Activated naive CD8-positive, alpha-beta T cell (primary cell): ENCODE results near the gene AKNAD1.

Experiments
- H3K27ac Mint-ChIP-seq: one replicate; pipeline ENCODE4 v1.8.0; 2021; ENCODE audit warnings: mixed read lengths
- H3K27me3 Mint-ChIP-seq: one replicate; pipeline ENCODE4 v1.8.0; 2021; ENCODE audit warnings: mixed read lengths
- H3K36me3 Mint-ChIP-seq: one replicate; pipeline ENCODE4 v1.8.0; 2021; ENCODE audit warnings: mixed read lengths
- H3K4me1 Mint-ChIP-seq: one replicate; pipeline ENCODE4 v1.8.0; 2021; ENCODE audit warnings: low read depth, mixed read lengths
- H3K4me3 Mint-ChIP-seq: one replicate; pipeline ENCODE4 v1.8.0; 2021; ENCODE audit warnings: mild to moderate bottlenecking, mixed read lengths
- H3K9me3 Mint-ChIP-seq: one replicate; pipeline ENCODE4 v1.8.0; 2021; ENCODE audit warnings: low read depth, mixed read lengths

The AKNAD1 gene

GRCh38 chr1:108852221-108852975 is 4.5 kb downstream of the AKNAD1 start:
- Mint-ChIP-seq H3K9me3 (no peaks in the 10 kb centered on the region), H3K4me3 (no peak overlapping the region), H3K27ac (no peak overlapping the region), H3K36me3 (no peaks in the 10 kb centered on the region), H3K4me1 (peaks cover 5% of the 10 kb centered on the region), H3K27me3 (peaks cover 8% of the 10 kb centered on the region)

- Mint-ChIP-seq H3K9me3 (no peaks in the 10 kb centered on the region), H3K4me3 (no peak overlapping the region), H3K4me1 (peaks cover 5% of the 10 kb centered on the region), H3K27me3 (peaks cover 8% of the 10 kb centered on the region), H3K27ac (no peak overlapping the region), H3K36me3 (no peaks in the 10 kb centered on the region)
Measured at GRCh38 chr1:108851567-108851966, 5.3 kb downstream of the AKNAD1 start.

- Mint-ChIP-seq H3K36me3 (no peaks in the 10 kb centered on the region), H3K27ac (no peak overlapping the region), H3K9me3 (no peaks in the 10 kb centered on the region), H3K4me1 (peaks cover 5% of the 10 kb centered on the region), H3K4me3 (no peak overlapping the region), H3K27me3 (peaks cover 8% of the 10 kb centered on the region)
Measured at GRCh38 chr1:108850929-108851328, 6.0 kb downstream of the AKNAD1 start.

- Mint-ChIP-seq H3K9me3 (no peaks in the 10 kb centered on the region), H3K4me3 (no peak overlapping the region), H3K36me3 (no peaks in the 10 kb centered on the region), H3K27ac (no peak overlapping the region), H3K4me1 (peaks cover 5% of the 10 kb centered on the region), H3K27me3 (peaks cover 1% of the 10 kb centered on the region)
Measured at GRCh38 chr1:108848806-108849205, 8.1 kb downstream of the AKNAD1 start.

- H3K36me3 Mint-ChIP-seq: no peaks in the 10 kb centered on the region
- H3K27ac Mint-ChIP-seq: no peak overlapping the region
- H3K9me3 Mint-ChIP-seq: no peaks in the 10 kb centered on the region
- peaks cover 2% of the 10 kb centered on the region for H3K4me1 Mint-ChIP-seq
- H3K27me3 Mint-ChIP-seq: peaks cover 1% of the 10 kb centered on the region
- H3K4me3 Mint-ChIP-seq: no peak overlapping the region
Measured at GRCh38 chr1:108847494-108847893, 9.4 kb downstream of the AKNAD1 start.

GRCh38 chr1:108845991-108846390 is 10.9 kb downstream of the AKNAD1 start:
- H3K4me3 Mint-ChIP-seq: no peak overlapping the region
- H3K9me3 Mint-ChIP-seq: no peaks in the 10 kb centered on the region
- no peaks in the 10 kb centered on the region for H3K4me1 Mint-ChIP-seq
- H3K27ac Mint-ChIP-seq: no peak overlapping the region
- H3K27me3 Mint-ChIP-seq: peaks cover 1% of the 10 kb centered on the region
- H3K36me3 Mint-ChIP-seq: no peaks in the 10 kb centered on the region

GRCh38 chr1:108845446-108845845 is 11.4 kb downstream of the AKNAD1 start:
- H3K9me3 Mint-ChIP-seq: no peaks in the 10 kb centered on the region
- no peak overlapping the region for H3K4me3 Mint-ChIP-seq
- H3K27ac Mint-ChIP-seq: no peak overlapping the region
- peaks cover 1% of the 10 kb centered on the region for H3K27me3 Mint-ChIP-seq
- no peaks in the 10 kb centered on the region for H3K4me1 Mint-ChIP-seq
- H3K36me3 Mint-ChIP-seq: no peaks in the 10 kb centered on the region

- Mint-ChIP-seq H3K27me3 (peaks cover 1% of the 10 kb centered on the region), H3K9me3 (no peaks in the 10 kb centered on the region), H3K27ac (no peak overlapping the region), H3K4me3 (no peak overlapping the region), H3K36me3 (no peaks in the 10 kb centered on the region), H3K4me1 (no peaks in the 10 kb centered on the region)
Measured at GRCh38 chr1:108843390-108844137, 13.3 kb downstream of the AKNAD1 start.

GRCh38 chr1:108842525-108843181 is 14.2 kb downstream of the AKNAD1 start:
- no peak overlapping the region for H3K4me3 Mint-ChIP-seq
- H3K36me3 Mint-ChIP-seq: peaks cover 2% of the 10 kb centered on the region
- H3K27me3 Mint-ChIP-seq: peaks cover 1% of the 10 kb centered on the region
- no peaks in the 10 kb centered on the region for H3K4me1 Mint-ChIP-seq
- H3K9me3 Mint-ChIP-seq: no peaks in the 10 kb centered on the region
- no peak overlapping the region for H3K27ac Mint-ChIP-seq

- no peaks in the 10 kb centered on the region for H3K27me3 Mint-ChIP-seq
Measured at GRCh38 chr1:108841703-108842102, 15.2 kb downstream of the AKNAD1 start.

GRCh38 chr1:108832929-108833328 is 24.0 kb downstream of the AKNAD1 start:
- no peak overlapping the region for H3K4me3 Mint-ChIP-seq
- peaks cover 2% of the 10 kb centered on the region for H3K27me3 Mint-ChIP-seq
- H3K36me3 Mint-ChIP-seq: no peaks in the 10 kb centered on the region
- peaks cover 1% of the 10 kb centered on the region for H3K4me1 Mint-ChIP-seq
- H3K9me3 Mint-ChIP-seq: no peaks in the 10 kb centered on the region
- no peak overlapping the region for H3K27ac Mint-ChIP-seq

More at GRCh38 chr1:108841703-108842102, 15.2 kb downstream of the AKNAD1 start:
- no peaks in the 10 kb centered on the region for H3K9me3 Mint-ChIP-seq
- H3K36me3 Mint-ChIP-seq: peaks cover 2% of the 10 kb centered on the region
- H3K27ac Mint-ChIP-seq: no peak overlapping the region
- H3K4me1 Mint-ChIP-seq: no peaks in the 10 kb centered on the region
- no peak overlapping the region for H3K4me3 Mint-ChIP-seq

GRCh38 chr1:108831225-108831624 is 25.7 kb downstream of the AKNAD1 start:
- Mint-ChIP-seq H3K27ac (no peak overlapping the region), H3K27me3 (peaks cover 2% of the 10 kb centered on the region), H3K9me3 (no peaks in the 10 kb centered on the region), H3K4me1 (peaks cover 1% of the 10 kb centered on the region), H3K4me3 (no peak overlapping the region), H3K36me3 (no peaks in the 10 kb centered on the region)

GRCh38 chr1:108830119-108831008 is 26.5 kb downstream of the AKNAD1 start:
- no peaks in the 10 kb centered on the region for H3K9me3 Mint-ChIP-seq
- peaks cover 2% of the 10 kb centered on the region for H3K27me3 Mint-ChIP-seq
- H3K4me1 Mint-ChIP-seq: peaks cover 1% of the 10 kb centered on the region
- no peak overlapping the region for H3K4me3 Mint-ChIP-seq
- no peaks in the 10 kb centered on the region for H3K36me3 Mint-ChIP-seq
- no peak overlapping the region for H3K27ac Mint-ChIP-seq

- Mint-ChIP-seq H3K36me3 (no peaks in the 10 kb centered on the region), H3K4me1 (peaks cover 1% of the 10 kb centered on the region), H3K27me3 (no peaks in the 10 kb centered on the region), H3K4me3 (no peak overlapping the region), H3K9me3 (no peaks in the 10 kb centered on the region), H3K27ac (no peak overlapping the region)
Measured at GRCh38 chr1:108829498-108829916, 27.4 kb downstream of the AKNAD1 start.
